Lower lobe of right lung (tissue), 2 donors: Measurements from ENCODE around the gene CFD. TPM values are rescaled to one million over a fixed set of nuclear protein-coding genes. Genes with fewer than 3 reads are reported as not detected.
A peak's percentile ranks its signal among the peaks of the same experiment; 100 is the strongest.
"Not testable (repeated sequence)": the region's sequence is repeated elsewhere in the genome, so short reads cannot be mapped to it uniquely, and the experiment has no call there.

Source experiments
- ATAC-seq, 2 donors: fragments of 200-7000 bp; cut with Tn5 transposase; one replicate each; pipeline ENCODE4 v1.9.1; 2020 to 2022; ENCODE audit warnings: mild to moderate bottlenecking in 2 of 2, moderate library complexity in 2 of 2
- DNase-seq: peaks from one replicate; pipeline ENCODE4 v3.0.0-alpha.2; 2020
- H3K27ac ChIP-seq: fragments of 200-600 bp; one replicate; pipeline ENCODE4 v1.8.0; 2022
- H3K27me3 ChIP-seq: fragments of 200-600 bp; one replicate; pipeline ENCODE4 v1.8.0; 2022; ENCODE audit warnings: low read depth
- H3K36me3 ChIP-seq: fragments of 200-600 bp; one replicate; pipeline ENCODE4 v1.8.0; 2022; ENCODE audit warnings: mild to moderate bottlenecking
- H3K4me1 ChIP-seq: fragments of 200-600 bp; one replicate; pipeline ENCODE4 v1.8.0; 2022
- H3K4me3 ChIP-seq: fragments of 200-600 bp; one replicate; pipeline ENCODE4 v1.8.0; 2022; ENCODE audit warnings: mild to moderate bottlenecking
- H3K9me3 ChIP-seq: fragments of 200-600 bp; one replicate; pipeline ENCODE4 v1.8.0; 2022
- intact Hi-C: fragments of 100-400 bp; cut with DNase I; formaldehyde crosslinking; loops from one replicate; pipeline ENCODE4 v1.11.0; 2022
- total RNA-seq: library from RNA; stranded (reverse); fragmentation: NEBNext Ultra II Directional; extraction: Animal tissue kit (Norgen Biotek cat#: 25700); gene quantifications from one replicate; pipeline ENCODE4 v1.2.1, GENCODE V29; 2021
- TF ChIP-seq, protein P1 (sequence below): fragments of 200-600 bp; IDR thresholded peaks from one replicate; pipeline ENCODE4 v1.8.0; 2022; ENCODE audit warnings: antibody characterized with exemption, mild to moderate bottlenecking
- donor health status: DM: no; HTN: yes; CAD: no; lungs with severe emphysema.

Gene CFD
- total RNA-seq, 1 donor from 2014 or later, result 282 TPM

DNA sequence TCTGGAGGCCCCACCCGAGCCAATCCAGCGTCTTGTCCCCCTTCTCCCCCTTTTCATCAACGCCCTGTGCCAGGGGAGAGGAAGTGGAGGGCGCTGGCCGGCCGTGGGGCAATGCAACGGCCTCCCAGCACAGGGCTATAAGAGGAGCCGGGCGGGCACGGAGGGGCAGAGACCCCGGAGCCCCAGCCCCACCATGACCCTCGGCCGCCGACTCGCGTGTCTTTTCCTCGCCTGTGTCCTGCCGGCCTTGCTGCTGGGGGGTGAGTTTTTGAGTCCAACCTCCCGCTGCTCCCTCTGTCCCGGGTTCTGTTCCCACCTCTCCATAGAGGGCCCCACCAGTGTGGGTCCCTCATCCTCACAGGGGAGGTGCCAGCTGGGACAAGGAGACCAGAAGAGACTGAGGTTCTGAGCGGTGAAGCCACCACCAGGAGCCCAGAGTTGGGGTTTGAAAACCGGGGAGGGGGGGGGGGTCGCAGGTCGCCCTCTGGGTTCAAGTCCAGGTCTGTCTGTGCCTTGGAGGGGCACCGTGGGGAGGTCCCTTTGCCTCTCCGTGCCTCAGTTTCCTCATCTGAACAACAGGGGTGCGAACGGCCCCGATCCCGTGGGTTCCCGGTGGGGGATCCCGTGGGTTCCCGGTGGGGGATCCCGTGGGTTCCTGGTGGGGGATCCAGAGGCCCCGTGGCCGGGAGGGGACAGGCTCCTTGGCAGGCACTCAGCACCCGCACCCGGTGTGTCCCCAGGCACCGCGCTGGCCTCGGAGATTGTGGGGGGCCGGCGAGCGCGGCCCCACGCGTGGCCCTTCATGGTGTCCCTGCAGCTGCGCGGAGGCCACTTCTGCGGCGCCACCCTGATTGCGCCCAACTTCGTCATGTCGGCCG, 7.1 kb upstream of the CFD start, which contains the start of gene ELANE:
Gene ELANE (plus strand): TSS at position 168 of the 878 bp plus-strand sequence. CDS start 26 bp downstream, at position 194.
- Histone ChIP-seq H3K27me3 (peaks cover 24% of the 10 kb centered on the region), H3K27ac (peak within 1 kb of the TSS; percentile 51), H3K36me3 (no peaks in the 10 kb centered on the region), H3K4me3 (no peak within 1 kb of the TSS), H3K9me3 (no peaks in the 10 kb centered on the region), H3K4me1 (peaks cover 21% of the 10 kb centered on the region)
- no peak for ATAC-seq
- no peak for DNase-seq
- intact Hi-C loops, result no loop called here
- TF ChIP-seq, protein P1, sequence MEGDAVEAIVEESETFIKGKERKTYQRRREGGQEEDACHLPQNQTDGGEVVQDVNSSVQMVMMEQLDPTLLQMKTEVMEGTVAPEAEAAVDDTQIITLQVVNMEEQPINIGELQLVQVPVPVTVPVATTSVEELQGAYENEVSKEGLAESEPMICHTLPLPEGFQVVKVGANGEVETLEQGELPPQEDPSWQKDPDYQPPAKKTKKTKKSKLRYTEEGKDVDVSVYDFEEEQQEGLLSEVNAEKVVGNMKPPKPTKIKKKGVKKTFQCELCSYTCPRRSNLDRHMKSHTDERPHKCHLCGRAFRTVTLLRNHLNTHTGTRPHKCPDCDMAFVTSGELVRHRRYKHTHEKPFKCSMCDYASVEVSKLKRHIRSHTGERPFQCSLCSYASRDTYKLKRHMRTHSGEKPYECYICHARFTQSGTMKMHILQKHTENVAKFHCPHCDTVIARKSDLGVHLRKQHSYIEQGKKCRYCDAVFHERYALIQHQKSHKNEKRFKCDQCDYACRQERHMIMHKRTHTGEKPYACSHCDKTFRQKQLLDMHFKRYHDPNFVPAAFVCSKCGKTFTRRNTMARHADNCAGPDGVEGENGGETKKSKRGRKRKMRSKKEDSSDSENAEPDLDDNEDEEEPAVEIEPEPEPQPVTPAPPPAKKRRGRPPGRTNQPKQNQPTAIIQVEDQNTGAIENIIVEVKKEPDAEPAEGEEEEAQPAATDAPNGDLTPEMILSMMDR, result no peak

DNA sequence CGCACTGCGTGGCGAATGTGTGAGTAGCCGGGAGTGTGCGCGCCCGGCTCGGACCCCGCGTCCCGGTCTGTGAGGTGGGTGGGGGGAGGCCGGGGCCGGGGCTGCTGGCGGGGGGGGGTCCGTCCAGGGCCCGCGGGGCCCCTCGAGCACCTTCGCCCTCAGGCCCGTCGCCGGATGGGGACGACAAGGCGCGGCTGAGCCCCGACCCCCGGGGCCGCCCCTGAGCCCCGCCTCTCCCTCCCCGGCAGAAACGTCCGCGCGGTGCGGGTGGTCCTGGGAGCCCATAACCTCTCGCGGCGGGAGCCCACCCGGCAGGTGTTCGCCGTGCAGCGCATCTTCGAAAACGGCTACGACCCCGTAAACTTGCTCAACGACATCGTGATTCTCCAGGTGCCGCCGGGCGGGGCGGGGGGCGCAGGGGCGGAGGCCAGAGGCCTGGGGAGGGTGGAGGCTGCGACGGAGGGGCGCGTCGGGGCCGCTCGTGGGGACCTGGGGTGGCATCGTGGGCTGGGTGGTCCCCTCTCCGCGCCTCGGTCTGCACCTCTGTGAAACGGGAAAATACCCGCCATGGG, 6.4 kb upstream of the CFD start:
- DNase-seq (no peak), ATAC-seq (no peak)
- H3K27ac ChIP-seq, result no peak overlapping the region
- H3K27me3 ChIP-seq, result peaks cover 18% of the 10 kb centered on the region
- H3K36me3 ChIP-seq, result no peaks in the 10 kb centered on the region
- TF ChIP-seq, protein P1, result no peak
- peaks cover 21% of the 10 kb centered on the region for H3K4me1 ChIP-seq
- H3K4me3 ChIP-seq, result no peak overlapping the region
- no peaks in the 10 kb centered on the region for H3K9me3 ChIP-seq
- intact Hi-C loops, result no loop called here

DNA sequence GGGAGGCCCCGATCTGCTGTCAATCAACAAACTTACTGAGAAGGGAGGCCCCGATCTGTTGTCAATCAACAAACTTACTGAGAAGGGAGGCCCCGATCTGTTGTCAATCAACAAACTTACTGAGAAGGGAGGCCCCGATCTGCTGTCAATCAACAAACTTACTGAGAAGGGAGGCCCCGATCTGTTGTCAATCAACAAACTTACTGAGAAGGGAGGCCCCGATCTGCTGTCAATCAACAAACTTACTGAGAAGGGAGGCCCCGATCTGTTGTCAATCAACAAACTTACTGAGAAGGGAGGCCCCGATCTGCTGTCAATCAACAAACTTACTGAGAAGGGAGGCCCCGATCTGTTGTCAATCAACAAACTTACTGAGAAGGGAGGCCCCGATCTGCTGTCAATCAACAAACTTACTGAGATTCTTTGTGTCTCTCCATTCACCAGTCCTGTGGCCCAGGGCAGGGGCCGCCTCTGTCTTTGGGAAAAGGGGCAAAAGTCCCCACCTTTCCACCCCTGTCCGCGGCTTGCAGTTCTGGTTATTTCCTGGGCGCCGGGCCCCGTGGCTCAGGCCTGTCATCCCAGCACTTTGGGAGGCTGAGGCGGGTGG, 5.7 kb upstream of the CFD start:
- H3K9me3 ChIP-seq, intact Hi-C loops, H3K4me3 ChIP-seq, H3K27ac ChIP-seq, ATAC-seq, DNase-seq, H3K36me3 ChIP-seq: not testable (repeated sequence)
- H3K27me3 ChIP-seq, result peaks cover 15% of the 10 kb centered on the region
- H3K4me1 ChIP-seq, result peaks cover 21% of the 10 kb centered on the region

DNA sequence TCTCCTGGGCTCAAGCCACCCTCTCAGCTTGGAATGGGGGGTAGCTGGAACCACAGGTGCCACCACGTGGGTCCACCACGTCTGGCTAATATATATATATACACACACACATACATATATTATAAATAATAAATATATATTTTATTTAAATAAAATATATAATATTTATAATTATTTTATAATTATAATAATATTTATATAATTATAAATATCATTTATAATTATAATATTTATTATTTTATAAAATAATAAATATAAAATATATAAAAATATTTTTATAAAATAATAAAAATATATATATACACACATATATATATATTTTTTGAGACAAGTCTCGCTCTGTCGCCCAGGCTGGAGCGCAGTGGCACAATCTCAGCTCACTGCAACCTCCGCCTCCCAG, 4.9 kb upstream of the CFD start:
- Histone ChIP-seq H3K4me1 (peaks cover 28% of the 10 kb centered on the region), H3K9me3 (no peaks in the 10 kb centered on the region), H3K27ac (no peak overlapping the region), H3K4me3 (no peak overlapping the region), H3K36me3 (no peaks in the 10 kb centered on the region), H3K27me3 (peaks cover 15% of the 10 kb centered on the region)
- TF ChIP-seq, protein P1, result no peak
- intact Hi-C loops, result no loop called here
- DNase-seq (no peak), ATAC-seq (no peak)

DNA sequence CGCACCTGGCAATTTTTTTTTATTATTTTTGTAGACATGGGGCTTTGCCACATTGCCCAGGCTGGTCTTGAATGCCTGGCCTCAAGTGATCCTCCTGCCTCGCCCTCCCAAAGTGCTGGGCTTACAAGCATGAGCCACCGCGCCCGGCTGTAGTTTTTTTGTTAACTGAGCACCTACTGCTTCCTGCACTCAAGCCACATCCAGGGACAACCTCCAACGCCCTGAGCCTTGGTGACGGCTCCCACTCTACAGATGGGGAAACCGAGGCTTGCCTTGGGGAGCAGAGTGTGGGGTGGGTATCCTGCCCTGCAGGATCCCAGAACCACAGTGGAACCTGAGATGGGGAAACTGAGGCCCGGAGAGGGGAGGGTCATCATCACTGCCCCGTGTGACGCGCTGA, 4.3 kb upstream of the CFD start:
- Histone ChIP-seq H3K9me3 (no peaks in the 10 kb centered on the region), H3K36me3 (no peaks in the 10 kb centered on the region), H3K27me3 (peaks cover 18% of the 10 kb centered on the region), H3K4me1 (peaks cover 26% of the 10 kb centered on the region), H3K27ac (no peak overlapping the region), H3K4me3 (no peak overlapping the region)
- DNase-seq (no peak), ATAC-seq (no peak)
- TF ChIP-seq, protein P1, result no peak
- intact Hi-C loops, result no loop called here
